ENCODE results near the gene NRG3.

The NRG3 gene

DNA sequence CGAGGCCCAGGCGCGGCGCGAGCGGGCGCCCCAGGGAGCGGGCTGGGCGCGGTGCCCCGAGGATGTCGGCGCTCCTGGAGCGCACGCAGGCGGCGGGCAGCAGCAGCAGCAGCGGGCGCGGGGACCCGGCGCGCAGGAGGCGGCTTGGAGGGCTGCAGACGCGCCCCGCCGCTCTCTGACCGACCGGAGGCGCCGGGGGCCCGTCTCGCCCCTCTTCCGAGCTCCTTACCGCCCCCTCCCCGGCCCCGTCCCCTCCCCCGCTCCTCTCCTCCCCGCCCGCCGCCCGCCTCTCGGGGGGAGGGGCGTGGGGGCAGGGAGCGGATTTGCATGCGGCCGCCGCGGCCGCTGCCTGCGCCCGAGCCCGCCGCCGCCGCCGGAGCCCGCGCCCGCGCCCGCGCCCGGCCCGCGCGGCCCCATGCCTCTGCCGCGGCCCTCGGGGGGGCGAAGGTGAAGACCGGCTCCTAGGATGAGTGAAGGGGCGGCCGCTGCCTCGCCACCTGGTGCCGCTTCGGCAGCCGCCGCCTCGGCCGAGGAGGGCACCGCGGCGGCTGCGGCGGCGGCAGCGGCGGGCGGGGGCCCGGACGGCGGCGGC is at the start of gene NRG3:
NRG3 (plus strand) TSS at position 320 of the 592 bp plus-strand sequence.
- DNase-seq, result no peak

DNA sequence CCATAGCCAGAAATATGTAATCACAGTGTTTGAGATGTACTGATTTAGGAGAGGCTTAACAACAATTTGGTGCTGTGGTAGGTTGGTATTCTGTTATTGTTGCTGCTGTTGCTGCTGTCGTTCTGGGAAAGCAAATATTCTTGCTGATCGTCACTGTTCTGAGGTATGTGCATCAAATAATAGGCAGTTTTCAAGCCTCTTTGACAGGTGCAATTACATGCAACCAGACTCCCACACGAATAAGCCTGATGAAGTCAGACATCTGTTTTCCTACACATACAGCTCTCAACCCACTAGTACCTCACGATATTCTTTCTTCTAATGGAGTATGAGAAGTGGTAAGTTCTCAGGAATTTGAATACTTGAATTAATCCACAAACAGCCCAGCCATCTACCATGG is 46.7 kb upstream of the NRG3 start:
- DNase-seq, result no peak

DNA sequence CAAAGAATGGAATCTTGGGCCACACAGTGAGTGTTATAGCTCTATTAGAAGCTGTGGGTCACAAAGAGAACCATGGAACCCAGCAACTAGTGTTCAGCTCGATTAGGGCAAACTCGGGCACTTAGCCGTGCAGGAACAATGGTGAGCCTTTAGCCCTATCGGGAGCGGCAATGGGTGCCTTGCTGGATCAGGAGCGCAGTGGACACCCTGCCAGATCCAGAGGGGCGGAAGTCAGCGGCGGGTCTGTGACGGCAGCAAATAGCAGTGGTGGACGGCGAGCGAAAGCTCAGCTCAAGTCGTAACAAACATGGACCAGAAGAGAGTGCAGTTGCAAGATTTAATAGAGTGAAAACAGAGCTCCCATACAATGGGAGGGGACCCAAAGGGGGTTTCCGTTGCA is 43.9 kb upstream of the NRG3 start:
- no peak for DNase-seq

DNA sequence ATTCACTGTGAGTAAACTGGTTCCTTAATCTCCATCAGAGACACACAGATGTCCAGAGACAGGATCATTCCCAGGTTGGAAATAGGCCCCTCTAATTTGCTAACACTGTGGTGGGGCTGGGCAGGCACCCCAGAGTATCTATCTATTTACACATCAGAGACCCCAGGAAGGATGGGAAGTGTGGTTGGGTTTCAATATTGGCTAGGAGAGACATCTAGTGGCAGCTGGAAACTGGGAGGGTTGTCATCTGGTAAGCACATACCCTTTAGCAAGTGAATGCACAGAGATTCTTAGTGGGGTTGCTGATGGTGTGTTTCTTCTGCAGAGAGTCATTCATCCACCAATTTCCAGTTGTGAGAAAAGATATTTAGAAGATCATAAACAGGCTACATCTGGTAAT is 36.0 kb upstream of the NRG3 start:
- no peak for DNase-seq

DNA sequence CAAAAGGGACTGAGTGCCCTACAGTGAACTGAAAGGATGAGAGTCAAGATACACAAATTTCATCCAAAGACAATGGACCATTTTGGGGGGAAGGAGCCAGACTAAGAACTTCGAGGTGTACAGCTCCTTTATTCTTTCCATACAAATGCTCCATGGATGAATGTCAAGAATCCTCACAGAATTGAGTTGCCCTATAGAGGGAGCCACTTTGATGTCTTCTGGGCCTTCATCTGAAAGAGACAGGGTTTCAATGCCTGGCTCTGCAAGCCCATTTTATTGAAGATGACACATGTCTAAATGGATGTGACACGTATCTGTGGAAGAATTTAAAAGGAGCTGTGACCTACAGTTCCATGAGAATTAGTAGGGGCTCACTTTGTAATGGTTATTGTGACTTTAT is 32.0 kb upstream of the NRG3 start:
- no peak for DNase-seq

DNA sequence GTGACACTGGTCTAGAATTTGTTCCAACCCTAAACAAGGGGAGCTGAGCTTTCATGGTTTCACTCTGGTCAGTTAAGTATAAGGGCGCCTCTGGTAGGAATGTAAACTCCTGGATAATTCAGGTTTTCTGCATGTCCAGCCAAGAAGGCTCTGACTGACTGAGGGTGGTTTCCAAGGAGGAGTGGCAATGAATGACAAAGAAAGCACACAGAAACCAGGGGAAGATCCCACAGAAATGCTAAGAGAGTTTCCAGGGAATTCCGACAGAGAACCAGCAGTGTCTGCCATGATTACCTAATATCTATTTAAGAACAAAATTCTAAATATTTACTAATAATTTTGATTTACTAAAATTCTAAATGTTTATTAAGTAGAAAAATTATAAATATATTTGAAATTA is 27.3 kb upstream of the NRG3 start:
- no peak for DNase-seq

DNA sequence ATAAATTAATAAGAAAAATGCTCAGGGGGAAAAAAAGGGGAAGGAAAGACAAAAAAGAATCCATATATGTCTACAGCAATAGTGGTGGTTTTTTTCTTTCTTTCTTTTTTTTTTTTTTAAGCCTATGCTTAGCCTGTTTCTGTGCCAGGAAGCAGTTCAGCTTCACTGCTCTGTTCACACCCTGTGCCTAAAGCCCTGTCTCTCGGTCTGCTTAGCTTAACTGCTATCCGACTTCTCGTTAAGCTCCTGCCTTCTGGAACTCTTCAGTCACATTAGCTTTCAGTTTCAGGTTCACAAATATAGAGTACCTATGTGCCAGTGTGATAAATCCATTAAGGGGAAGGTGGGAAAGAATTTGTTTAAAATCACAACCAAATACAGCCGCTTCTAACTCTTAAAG is 26.5 kb upstream of the NRG3 start:
- DNase-seq, result no peak

DNA sequence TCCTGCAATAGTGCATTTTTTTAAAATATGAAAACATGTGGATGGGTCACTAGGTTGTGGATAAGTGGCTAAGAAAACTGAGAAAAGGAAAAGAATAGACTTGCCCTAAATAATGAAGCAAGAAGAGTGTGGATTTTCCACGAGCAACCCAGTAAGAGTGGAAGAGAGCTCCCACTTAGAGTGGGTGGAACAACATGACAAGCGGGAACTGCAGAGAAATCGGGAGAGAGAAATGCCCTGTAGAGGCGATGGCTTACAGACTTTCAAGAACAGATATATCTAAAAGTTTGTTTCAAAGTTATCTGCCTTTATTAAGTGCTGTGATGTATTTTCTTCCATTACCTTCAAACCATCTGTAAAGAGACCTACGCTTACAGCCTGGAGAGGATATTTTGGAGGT is 26.1 kb upstream of the NRG3 start:
- DNase-seq, result no peak

DNA sequence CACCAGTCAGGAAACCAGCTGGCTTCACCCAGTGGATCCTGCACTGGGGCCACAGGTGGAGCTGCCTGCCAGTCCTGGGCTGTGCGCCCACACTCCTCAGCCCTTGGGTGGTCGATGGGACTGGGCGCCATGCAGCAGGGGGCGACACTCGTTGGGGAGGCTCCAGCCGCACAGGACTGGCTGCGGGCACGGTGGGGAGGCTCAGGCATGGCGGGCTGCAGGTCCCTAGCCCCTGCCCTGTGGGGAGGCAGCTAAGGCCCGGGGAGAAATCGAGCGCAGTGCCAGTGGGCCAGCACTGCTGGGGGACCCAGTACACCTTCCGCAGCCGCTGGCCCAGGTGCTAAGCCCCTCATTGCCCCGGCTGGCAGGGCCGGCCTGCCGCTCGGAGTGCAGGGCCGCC is 12.4 kb upstream of the NRG3 start:
- no peak for DNase-seq

DNA sequence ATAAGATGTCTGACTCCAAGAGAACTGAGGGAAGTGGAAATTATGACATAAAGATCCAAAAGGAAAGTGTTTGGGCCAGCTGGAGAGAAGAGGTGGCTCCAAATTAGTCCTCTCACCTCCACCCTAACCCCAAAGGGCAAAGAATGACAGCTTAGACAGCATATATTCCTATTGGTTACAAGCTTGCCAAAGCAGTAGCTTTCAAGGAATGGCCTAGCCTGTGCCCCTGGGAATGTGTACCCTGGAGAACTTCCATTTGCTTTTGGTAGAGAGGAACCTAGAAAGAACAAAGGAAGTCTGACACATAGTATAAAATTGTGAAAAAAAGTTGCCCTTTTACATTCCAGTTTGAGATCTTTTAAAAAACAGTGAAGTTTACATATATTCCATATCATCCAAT is 11.2 kb upstream of the NRG3 start:
- no peak for DNase-seq

DNA sequence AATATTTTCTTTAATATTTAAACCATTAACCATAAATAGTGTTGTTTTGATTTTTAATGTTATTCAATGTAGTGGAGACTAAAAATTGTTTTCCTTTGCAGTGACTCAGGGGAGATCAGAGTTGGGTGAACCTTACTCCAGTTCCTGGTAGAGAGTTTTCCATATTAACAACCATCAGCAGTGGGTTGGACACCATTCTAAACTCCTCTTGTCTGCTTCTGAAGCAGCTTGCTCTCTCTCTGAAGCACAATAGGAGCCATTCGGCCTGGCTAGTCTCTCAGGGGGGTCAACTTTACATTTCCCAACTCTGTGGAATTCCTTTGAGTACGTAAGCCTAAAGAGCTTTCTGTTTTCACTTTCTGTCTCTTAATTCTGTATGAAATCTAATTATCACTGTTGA is 9.4 kb upstream of the NRG3 start:
- DNase-seq, result no peak

DNA sequence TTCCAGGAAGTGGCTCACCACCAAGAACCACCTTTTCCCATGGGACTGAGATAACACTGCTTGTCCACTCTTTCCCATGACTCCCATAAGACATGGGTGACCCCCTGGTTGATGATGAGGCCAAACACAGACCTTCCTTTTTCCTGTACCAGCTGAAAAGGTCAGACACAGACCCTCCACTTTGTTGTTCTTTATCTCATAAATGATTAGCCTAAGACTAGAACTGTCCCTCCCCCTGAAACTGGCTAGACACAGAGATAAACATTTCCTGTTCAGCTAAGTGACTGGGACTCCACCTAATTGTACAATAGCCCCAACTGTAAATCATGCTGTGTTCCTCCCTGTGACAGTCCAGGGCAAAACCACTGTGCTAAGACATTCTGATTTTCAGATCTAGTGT is 8.2 kb upstream of the NRG3 start:
- no peak for DNase-seq

DNA sequence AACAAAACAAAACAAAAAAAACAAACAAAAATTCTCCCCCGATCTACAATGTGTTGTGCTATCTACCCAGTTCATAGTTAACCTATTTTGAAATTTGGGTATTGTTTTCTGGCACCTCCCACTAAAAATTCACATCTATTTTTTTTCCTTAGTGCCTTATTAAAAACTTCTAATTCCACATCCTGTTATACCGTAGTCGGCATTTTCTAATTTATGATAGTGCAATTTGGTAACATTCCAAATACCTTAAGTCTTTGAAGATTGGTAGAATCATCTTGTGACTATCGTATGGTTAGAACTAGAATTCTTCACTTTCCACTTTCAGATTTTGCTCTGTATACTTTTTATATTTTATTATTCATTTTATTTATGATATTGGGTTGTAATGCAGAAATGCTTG is 4.5 kb upstream of the NRG3 start:
- DNase-seq, result no peak

DNA sequence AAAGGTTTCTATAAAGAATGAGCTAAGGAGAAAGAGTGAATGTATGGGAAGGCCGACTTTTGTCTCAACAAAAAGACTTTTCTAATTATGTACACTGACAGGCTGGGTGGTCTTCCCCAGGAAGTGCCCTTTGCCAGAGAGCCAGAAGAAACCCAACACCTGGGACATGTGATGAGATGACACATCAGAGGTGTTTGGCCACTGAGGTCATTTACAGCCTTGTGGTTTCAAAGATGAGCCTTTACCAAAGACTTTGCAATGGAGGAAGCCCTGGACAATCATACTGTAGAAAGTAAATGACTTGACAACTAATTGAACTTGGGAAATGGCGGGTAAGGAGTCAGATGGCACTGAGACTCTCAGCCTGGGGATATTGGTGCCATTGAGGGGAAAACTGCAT is 3.4 kb upstream of the NRG3 start:
- no peak for DNase-seq

DNA sequence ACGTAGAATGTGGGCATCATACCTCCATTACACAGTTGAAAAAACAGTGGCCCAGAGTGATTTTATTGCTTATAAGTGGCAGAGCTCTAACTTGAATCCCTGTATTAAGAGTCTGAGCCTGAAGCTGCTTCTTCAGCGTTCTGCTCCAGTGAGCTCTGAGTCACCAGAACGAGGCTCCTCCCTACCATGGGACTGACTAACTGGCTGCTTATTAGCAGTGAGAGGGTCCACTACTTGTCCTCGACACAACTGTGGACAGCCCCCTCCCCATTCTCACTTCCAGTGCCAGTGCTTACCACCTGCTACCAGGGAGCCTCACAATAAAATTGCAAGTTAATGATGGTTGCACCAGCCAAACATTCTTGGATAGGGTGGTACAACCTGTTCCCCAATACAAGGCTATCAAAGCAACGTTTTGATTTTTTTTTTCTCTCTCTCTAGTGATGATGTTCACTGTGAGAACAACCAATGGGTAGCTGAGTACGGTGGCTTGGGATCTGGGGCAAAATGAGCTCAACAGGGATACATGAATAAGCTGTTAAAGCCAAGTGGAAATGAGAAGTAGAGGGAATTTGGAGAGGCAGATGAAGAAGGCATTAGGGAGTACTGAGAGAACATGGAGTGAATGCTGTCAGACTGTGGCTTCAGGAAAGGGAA is 2.7 kb upstream of the NRG3 start:
- no peak for DNase-seq

DNA sequence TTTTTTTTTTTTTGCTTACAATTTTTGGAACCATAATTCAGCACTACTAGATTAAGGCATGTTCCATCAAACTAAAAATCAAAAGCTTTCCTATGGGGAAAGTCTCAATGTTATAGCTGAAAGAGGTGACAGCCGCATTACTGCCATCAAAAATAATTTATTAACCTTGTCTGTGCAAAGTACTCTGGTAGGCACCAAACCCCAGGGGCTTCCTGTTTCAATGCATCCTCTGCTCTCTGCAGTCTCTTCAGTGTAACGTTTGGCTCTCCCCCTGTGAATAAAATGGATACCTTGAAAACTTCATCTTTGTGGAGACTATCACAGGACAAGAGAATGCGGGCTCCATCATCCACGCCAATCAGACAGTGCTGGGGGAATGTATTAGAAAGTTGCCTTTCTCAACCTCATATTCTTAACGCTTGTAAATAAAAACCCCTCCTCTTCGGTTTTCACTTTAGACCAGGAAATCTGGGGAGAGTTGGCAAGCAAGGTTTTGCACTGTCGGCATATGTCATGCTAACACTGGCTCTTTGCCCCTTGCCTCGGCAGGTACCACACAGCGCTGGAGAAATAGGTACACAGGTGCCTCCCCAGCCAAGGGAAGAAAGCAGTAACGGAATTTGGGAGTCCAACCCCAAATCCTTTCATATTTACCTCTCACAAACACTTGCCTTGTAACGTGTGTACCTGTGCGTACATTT is 1.6 kb upstream of the NRG3 start:
- DNase-seq, result no peak

DNA sequence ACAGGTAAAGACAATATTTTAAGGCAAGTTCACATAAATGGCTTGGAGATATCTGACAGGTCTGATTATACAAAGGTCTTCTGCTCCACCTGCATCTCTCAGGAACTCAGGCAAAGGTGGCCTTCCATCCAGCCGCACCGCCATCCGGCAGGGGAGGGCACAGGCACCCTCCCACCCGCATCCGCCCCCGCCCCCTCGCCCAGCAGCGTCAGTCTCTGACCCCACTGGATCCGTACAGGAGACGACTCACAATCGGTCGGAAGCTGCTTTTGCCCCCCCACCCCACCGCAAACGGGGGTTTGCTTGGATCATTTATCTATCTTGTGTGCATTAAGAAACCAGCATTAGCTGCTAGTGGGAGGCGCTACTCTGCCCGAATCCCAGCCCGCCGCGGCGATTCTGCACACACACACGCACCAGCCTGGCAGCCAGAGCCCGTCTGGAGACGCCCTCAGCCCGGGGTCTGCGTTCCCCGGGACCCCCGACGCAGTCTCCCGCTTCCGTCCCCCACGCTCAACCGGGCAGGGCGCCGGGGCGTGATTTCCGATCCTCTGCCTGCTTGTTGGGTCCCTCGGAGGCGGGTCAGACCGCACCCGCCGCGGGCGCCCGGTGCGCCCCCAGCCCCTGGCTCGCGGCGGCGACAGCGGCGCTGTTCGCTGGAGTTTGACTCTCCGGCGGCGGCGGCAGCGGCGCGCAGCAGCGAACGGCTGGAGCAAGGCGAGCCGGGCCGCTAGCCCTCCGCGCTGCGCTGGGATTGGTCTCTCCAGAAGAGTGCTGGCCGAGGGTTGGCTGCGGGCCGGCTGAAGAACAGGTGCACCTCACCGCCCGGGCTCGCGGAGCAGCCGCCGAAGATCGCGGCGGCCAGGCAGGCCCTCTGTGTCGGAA is 820 bp upstream of the NRG3 start:
- no peak for DNase-seq

DNA sequence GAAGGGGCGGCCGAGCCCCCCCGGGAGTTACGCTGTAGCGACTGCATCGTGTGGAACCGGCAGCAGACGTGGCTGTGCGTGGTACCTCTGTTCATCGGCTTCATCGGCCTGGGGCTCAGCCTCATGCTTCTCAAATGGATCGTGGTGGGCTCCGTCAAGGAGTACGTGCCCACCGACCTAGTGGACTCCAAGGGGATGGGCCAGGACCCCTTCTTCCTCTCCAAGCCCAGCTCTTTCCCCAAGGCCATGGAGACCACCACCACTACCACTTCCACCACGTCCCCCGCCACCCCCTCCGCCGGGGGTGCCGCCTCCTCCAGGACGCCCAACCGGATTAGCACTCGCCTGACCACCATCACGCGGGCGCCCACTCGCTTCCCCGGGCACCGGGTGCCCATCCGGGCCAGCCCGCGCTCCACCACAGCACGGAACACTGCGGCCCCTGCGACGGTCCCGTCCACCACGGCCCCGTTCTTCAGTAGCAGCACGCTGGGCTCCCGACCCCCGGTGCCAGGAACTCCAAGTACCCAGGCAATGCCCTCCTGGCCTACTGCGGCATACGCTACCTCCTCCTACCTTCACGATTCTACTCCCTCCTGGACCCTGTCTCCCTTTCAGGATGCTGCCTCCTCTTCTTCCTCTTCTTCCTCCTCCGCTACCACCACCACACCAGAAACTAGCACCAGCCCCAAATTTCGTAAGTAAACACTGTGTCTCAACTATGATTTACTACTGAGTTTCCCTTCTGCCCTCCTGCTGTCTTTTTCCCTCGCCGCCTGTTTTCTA is 666 bp downstream of the NRG3 start:
- no peak for DNase-seq

DNA sequence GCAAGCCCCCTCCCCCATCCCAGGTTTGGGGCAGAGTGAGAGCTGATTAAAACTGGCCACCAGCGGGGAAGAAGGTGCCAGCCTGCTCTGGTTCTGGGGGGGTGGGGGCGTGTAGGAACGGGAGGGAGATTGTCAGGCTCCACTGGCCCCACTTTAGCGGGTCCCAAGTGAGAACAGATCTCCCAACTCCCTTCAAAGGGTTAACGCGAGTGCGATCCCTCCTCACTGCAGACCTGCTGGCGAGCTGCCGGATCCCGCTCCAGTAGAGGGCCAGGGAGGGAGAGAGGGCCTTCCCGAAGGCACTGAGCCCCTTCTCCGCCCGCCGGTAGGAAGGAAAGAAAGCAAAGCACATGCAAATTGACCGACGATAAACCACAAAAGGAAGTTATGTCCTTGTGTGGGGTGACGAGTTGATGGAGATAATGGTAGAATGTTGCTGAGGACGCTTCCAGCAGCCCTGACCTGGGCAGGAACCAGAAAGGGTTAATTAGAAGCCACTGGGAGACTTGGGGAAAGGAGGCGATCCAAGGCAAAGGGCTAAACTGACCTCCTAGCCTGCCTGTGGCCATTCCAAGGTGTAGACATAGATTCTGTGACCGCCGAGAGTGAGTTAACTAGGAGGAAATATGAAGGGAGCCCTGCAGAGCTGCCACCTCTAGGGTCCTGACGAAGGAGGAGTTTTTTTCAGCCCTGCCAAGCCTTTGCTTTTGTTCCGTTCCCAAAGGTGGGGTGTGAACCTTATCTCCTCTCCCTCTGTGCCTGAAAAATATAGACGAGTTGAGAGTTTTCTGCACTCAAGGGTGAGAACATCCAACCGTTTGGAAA is 1.5 kb downstream of the NRG3 start:
- DNase-seq, result no peak

DNA sequence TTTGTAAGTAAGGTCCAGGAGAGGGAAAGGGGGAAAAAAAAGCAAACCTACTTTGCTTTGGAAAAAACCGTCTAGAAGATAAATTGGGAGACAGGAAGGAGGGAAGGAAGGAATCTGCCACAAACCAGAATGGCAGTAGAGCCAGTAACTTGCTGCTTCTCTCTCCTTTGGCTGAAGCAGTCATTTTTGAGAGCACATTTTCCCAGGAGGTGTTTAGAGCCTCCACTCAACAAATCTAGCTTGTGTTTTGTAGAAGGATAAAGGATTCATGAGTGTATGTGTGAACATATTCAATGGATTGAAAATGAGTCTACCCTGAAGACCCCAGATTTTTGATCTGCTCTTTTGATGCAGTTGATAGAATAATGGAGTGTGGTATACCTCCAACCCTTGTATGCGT is 2.6 kb downstream of the NRG3 start:
- DNase-seq, result no peak

DNA sequence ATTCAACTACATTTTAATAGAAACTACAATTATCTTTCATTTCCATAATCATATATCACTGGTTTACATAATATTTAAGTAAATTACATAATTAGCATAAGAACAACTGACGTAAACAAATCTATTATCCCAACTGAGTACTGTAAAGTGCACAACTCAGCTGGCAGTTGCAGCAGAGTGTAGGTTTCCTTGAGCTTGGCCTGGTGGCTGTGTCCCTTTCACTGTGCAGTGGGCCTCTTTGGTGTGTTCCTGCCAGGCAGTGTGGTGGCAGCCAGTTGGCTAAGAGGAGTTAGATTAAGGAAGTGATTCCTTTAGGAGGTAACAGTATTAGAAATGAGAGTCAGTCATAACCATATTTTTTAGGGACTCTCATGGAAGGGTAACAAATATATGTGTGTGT is 7.0 kb downstream of the NRG3 start:
- no peak for DNase-seq

DNA sequence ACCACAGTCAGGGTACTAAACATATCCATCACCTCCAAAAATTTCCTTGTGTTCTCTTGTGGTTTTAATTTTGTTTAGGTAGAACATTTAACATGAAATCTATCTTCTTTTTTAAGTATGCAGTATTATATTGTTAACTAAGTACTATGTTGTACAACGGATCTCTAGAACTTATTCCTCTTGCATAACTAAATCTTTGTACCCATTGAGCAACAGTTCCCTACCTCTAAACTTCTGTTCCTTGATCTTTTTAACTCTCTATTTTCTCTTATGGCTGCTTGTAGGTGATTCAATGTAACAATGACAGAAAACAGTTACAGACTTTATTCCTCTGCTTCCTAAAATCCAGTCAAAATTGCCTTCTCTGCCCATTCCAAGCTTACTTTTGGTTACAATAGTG is 9.9 kb downstream of the NRG3 start:
- DNase-seq, result no peak

Data from activated CD8-positive, alpha-beta memory T cell treated with anti-CD3 and anti-CD28 coated beads, Interleukin-2, amount 50 U/mL, for 4 hours (primary cell).